ENCODE data around the gene SLC5A9. TPM values are rescaled to one million over a fixed set of nuclear protein-coding genes. Genes with fewer than 3 reads are reported as not detected.

SLC5A9 gene
- total and polyA plus RNA-seq, 2 experiments from 2014 or later, result 0.10 TPM

GRCh38 chr1:48225579-48225978 lies 3.1 kb downstream of the SLC5A9 start (continued):
- no peak for TF ChIP-seq CTCF (conservative IDR thresholded peaks at IDR 0.05; ENCODE audit: low read depth in 2 of 2)

GRCh38 chr1:48227165-48228013 lies 4.9 kb downstream of the SLC5A9 start:
- Histone ChIP-seq H4K20me1 (replicated peaks; ENCODE audit: insufficient read depth) (no peaks in the 10 kb centered on the region), H3K36me3 (ENCODE audit: insufficient read depth) (no peaks in the 10 kb centered on the region), H3F3A (replicated peaks; ENCODE audit: low read depth) (no peaks in the 10 kb centered on the region), H2AFZ (no peak overlapping the region), H3K9me2 (ENCODE audit: insufficient read depth) (no peaks in the 10 kb centered on the region; the same call in 1 of the 2 replicates), H3K4me2 (no peak overlapping the region), H3K4me1 (ENCODE audit: insufficient read depth) (no peaks in the 10 kb centered on the region; the same call in 1 of the 2 replicates), H3K27ac (ENCODE audit: low read depth) (no peak overlapping the region), H3K79me2 (replicated peaks; ENCODE audit: insufficient read depth) (no peaks in the 10 kb centered on the region), H3K27me3 (ENCODE audit: insufficient read depth) (no peaks in the 10 kb centered on the region), H3K4me3 (no peak overlapping the region)
- H3K27ac Mint-ChIP-seq, result no peak overlapping the region
- ATAC-seq (no peak), DNase-seq (ENCODE audit: low spot score) (no peak)
- no peaks in the 10 kb centered on the region for H3K9me3 Mint-ChIP-seq
- H3K4me3 Mint-ChIP-seq, result no peak overlapping the region
- H3K4me1 Mint-ChIP-seq, result peaks cover 3% of the 10 kb centered on the region; the same call in 2 of the 3 replicates
- no peaks in the 10 kb centered on the region for H3K36me3 Mint-ChIP-seq (ENCODE audit: low read depth)
- peaks cover 6% of the 10 kb centered on the region for H3K27me3 Mint-ChIP-seq (ENCODE audit: insufficient read depth, low read depth, poor library complexity)
- no peak for TF ChIP-seq NANOG (IDR thresholded peaks at IDR 0.05; ENCODE audit: borderline replicate concordance)
- no peak for TF ChIP-seq POLR2AphosphoS5 (IDR thresholded peaks at IDR 0.05; ENCODE audit: low read depth)
- TF ChIP-seq ETS1 (IDR thresholded peaks at IDR 0.05), result no peak
- TF ChIP-seq ZNF331 (CRISPR knock-in tag; IDR thresholded peaks at IDR 0.05; ENCODE audit: low read depth), result no peak
- no peak for TF ChIP-seq JUNB (IDR thresholded peaks at IDR 0.05; ENCODE audit: unreplicated experiment)
- no peak for TF ChIP-seq ZNF462 (CRISPR knock-in tag; IDR thresholded peaks at IDR 0.05)
- TF ChIP-seq ZNF114 (CRISPR knock-in tag; IDR thresholded peaks at IDR 0.05), result no peak
- no peak for TF ChIP-seq CREB1 (CRISPR knock-in tag; IDR thresholded peaks at IDR 0.05; ENCODE audit: low read depth)
- no peak for TF ChIP-seq REST (IDR thresholded peaks at IDR 0.05; ENCODE audit: unreplicated experiment)
- no peak for TF ChIP-seq STAT1 (IDR thresholded peaks at IDR 0.05; ENCODE audit: unreplicated experiment)
- no peak for TF ChIP-seq EZH2phosphoT487 (IDR thresholded peaks at IDR 0.05; ENCODE audit: unreplicated experiment)

Measured in GM23338 (cell line).